BJ (cell line): ENCODE results near the gene LELP1. TPM values are rescaled to one million over a fixed set of nuclear protein-coding genes. Genes with fewer than 3 reads are reported as not detected.
"Not testable (repeated sequence)": the region's sequence is repeated elsewhere in the genome, so short reads cannot be mapped to it uniquely, and the experiment has no call there.

Experiments used
- CTCF ChIA-PET: fragments of 350-600 bp; formaldehyde crosslinking; extraction: SDS; loops from one replicate; lab custom pipeline; 2021; ENCODE audit warnings: antibody characterized with exemption, inconsistent platforms; lab: Yijun Ruan, JAX
- POLR2A ChIA-PET: fragments of 300-600 bp; sonication (Branson Sonifier 250); formaldehyde crosslinking; extraction: SDS; loops from one replicate; lab custom pipeline; 2021; ENCODE audit warnings: antibody characterized with exemption; lab: Charles Lee
- DNase-seq: peaks from one replicate; pipeline ENCODE4 v3.0.0-alpha.2; 2011; ENCODE audit warnings: low read depth
- H3K27me3 ChIP-seq: 2 replicates; pipeline ENCODE4 v1.6.0; 2011; ENCODE audit warnings: low read length; ENCODE audit not compliant: control insufficient read depth, insufficient read depth
- H3K36me3 ChIP-seq: 2 replicates; pipeline ENCODE4 v1.5.1; 2011; ENCODE audit warnings: low read length; ENCODE audit not compliant: control insufficient read depth, insufficient read depth
- H3K4me3 ChIP-seq: 2 replicates; pipeline ENCODE4 v1.5.1; 2011; ENCODE audit warnings: low read depth, mild to moderate bottlenecking, control low read depth, low read length
- polyA plus RNA-seq: library from polyadenylated mRNA; depleted of rRNA; stranded (reverse); fragments of >200 nt; gene quantifications from 2 replicates; pipeline ENCODE4 v1.2.3, GENCODE V29; 2011
- TF ChIP-seq, protein P1 (sequence below): IDR thresholded peaks from 2 replicates; pipeline ENCODE4 v1.5.1; 2011; ENCODE audit warnings: low read depth, mild to moderate bottlenecking, control low read depth, inconsistent platforms, low read length, moderate library complexity; ENCODE audit not compliant: insufficient read depth

LELP1 gene
- polyA plus RNA-seq, 1 experiment = not detected

DNA sequence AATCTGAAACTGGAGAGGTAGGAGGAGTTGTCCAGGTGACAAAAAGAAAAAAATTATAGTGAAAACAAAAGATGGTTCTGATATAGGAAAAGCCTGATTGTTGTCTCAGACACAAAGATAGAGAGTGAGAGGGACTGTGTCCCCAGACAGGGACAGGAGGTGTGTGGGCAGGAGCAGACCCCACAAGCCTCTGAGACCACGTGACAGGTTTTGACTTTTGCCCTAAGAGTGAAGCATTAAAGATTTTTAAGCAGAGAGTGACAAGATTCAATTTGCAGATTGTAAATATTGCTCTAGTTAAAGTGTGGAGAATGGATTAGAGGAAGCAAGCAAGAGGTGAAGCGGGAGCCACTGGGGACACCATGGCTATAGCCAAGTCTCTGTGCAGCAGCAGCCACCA, 24.6 kb downstream of the LELP1 start:
- ChIA-PET POLR2A (no interaction called here), CTCF (interaction anchor here (0.7 to 1.3 kb wide), 3 partner anchors 18 to 35 kb away, joined by 3 to 4 read pairs (median 3); no protein-coding TSS in a partner anchor)
- H3K36me3 ChIP-seq = no peaks in the 10 kb centered on the region

DNA sequence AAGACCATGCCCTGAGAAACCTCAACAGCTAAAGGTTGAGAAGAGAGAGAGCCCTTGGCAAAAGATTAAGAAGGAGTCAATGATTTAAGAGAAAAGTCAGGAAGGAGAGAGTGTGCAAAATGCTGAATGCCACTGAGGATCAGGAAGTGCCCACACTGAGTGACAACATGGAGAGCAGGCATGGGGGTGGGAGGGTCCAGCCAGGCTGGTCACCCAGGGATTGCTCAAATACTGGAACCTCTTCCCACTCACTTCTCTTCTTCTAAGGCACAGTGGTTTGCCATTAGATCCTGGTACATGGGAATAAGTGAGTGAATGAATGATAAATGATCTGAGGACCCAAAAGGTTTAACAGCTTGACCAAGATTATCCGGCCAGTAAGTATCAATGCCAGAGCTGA, 25.3 kb downstream of the LELP1 start:
- H3K4me3 ChIP-seq = no peak overlapping the region
- DNase-seq = no peak
- ChIA-PET POLR2A (no interaction called here), CTCF (interaction anchor here (0.7 to 1.3 kb wide), 5 partner anchors 8 to 35 kb away, joined by 3 to 5 read pairs (median 3); no protein-coding TSS in a partner anchor)
- H3K36me3 ChIP-seq = no peaks in the 10 kb centered on the region
- TF ChIP-seq, protein P1, sequence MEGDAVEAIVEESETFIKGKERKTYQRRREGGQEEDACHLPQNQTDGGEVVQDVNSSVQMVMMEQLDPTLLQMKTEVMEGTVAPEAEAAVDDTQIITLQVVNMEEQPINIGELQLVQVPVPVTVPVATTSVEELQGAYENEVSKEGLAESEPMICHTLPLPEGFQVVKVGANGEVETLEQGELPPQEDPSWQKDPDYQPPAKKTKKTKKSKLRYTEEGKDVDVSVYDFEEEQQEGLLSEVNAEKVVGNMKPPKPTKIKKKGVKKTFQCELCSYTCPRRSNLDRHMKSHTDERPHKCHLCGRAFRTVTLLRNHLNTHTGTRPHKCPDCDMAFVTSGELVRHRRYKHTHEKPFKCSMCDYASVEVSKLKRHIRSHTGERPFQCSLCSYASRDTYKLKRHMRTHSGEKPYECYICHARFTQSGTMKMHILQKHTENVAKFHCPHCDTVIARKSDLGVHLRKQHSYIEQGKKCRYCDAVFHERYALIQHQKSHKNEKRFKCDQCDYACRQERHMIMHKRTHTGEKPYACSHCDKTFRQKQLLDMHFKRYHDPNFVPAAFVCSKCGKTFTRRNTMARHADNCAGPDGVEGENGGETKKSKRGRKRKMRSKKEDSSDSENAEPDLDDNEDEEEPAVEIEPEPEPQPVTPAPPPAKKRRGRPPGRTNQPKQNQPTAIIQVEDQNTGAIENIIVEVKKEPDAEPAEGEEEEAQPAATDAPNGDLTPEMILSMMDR = no peak
- H3K27me3 ChIP-seq = peaks cover 3% of the 10 kb centered on the region

More for the DNA sequence above, 24.6 kb downstream of the LELP1 start:
- H3K27me3 ChIP-seq = peaks cover 3% of the 10 kb centered on the region
- no peak overlapping the region for H3K4me3 ChIP-seq
- no peak for DNase-seq
- TF ChIP-seq, protein P1 = no peak

DNA sequence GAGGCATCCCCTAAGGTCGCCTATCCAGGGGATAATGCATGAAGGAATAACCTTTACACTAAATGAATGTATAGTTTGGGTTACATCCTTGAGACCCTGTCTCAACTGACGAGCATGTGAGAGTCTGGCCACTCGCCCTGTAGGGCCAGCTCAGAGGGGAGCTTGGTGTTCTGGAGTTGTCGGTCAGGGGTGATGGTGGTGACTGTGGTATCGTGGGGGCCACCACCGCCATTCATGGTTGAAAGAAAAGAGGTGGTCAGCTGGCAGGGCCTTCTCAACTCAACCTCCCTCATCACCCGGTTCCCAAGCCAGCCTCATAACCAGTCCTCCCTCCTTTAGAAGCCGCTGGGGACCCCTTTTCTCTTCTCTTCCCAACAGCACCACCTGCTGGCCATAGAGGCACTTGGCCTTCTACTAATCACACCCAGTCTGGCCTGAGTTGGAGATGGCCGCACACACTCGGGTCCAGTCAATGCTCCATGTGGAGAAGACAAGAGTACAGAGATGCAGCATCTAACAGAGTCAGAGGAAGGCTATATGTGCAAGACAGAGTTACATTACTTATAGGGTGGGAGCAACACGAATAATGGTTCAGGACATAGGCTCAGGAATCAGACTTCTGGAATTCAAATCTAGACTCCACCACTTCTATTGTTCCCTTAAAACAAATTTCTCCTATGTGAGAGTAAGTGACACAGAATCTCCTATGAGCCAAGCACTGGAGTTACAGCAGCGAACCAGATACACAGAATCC, 26.0 kb downstream of the LELP1 start:
- H3K27me3 ChIP-seq, POLR2A ChIA-PET, DNase-seq, H3K36me3 ChIP-seq, H3K4me3 ChIP-seq: not testable (repeated sequence)
- CTCF ChIA-PET = interaction anchor here (0.9 to 1.4 kb wide), 5 partner anchors 8 to 36 kb away, joined by 3 to 7 read pairs (median 4); no protein-coding TSS in a partner anchor
- TF ChIP-seq, protein P1 = peak; percentile 52

DNA sequence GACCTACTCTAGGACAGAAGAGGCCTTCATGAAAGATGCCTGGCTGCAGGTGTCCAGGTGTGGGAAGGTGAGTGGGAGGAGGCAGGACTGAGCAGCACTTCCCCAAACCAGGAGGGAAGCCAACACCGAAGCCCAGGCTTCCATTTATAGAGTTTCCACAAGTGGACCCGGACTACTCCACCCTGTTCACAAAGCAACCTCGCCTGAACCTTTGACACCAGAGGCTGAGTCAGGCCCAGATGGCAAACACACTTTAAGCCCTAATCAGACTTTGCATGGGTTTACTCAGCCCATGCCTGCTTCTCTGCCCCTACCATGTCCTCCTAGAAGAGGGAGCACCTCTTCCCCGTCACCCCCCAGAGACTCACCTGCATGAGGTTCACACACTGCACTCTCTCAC, 28.1 kb downstream of the LELP1 start:
- TF ChIP-seq, protein P1 = no peak
- ChIA-PET CTCF (no interaction called here), POLR2A (no interaction called here)
- Histone ChIP-seq H3K27me3 (no peaks in the 10 kb centered on the region), H3K4me3 (no peak overlapping the region), H3K36me3 (no peaks in the 10 kb centered on the region)
- no peak for DNase-seq

DNA sequence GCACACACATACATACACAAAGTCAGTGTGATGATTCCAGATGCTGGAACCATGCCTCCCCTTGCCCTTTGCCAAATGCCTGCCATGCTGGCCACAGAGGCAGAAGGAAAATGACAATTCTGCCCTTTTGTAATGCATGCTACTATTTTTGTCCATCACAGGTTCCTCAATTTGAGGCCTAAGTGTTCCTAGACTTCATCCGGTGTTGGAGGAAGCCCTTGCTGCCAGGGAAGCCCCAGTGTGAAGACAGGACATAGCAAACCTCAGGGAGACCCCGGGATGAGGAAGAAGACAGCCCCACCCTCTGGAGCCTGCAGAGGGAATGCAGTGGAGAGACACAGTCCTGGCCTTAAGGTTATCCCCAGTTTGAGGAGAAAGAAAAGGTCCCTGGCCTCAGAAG, 28.6 kb downstream of the LELP1 start:
- Histone ChIP-seq H3K36me3 (no peaks in the 10 kb centered on the region), H3K4me3 (no peak overlapping the region), H3K27me3 (no peaks in the 10 kb centered on the region)
- ChIA-PET POLR2A (no interaction called here), CTCF (no interaction called here)
- DNase-seq = no peak
- TF ChIP-seq, protein P1 = no peak
